ENCODE results near the gene BBS4.

BBS4 gene

DNA sequence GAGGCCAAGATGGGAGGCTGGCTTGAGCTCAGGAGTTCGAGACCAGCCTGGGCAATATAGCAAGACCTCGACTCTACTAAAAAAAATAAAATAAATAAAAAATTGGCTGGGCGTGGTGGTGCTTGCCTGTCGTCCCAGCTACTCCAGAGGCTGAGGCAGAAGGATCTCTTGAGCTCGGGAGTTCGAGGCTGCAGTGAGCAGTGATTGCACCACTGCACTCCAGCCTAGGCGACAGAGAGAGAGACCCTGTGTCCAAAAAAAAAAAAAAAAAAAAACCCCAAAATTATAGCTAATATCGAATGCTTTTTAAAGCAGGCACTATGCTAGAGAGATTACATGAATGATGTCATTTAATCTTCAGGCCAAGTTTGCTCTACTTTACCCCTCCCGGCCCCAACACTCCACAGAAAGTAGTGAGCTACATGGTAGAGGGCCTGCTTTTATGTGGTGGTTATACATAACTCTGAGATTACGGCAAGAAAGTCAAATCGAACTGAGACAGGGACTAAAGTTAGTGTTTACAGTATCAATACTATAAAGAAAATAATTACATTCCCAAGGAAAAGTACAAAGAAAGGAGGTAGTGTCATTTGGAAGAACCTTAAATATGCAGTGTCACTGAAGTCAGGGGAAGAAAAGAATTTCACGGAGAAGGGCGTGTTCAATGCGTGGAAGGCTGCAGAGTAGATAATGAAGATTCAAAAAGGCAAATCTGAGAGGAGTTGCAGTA lies 96.4 kb downstream of the BBS4 start:
- no peak for ATAC-seq
- no peak for TF ChIP-seq ZFP3 (CRISPR knock-in tag; IDR thresholded peaks at IDR 0.05)
- TF ChIP-seq, protein P1, sequence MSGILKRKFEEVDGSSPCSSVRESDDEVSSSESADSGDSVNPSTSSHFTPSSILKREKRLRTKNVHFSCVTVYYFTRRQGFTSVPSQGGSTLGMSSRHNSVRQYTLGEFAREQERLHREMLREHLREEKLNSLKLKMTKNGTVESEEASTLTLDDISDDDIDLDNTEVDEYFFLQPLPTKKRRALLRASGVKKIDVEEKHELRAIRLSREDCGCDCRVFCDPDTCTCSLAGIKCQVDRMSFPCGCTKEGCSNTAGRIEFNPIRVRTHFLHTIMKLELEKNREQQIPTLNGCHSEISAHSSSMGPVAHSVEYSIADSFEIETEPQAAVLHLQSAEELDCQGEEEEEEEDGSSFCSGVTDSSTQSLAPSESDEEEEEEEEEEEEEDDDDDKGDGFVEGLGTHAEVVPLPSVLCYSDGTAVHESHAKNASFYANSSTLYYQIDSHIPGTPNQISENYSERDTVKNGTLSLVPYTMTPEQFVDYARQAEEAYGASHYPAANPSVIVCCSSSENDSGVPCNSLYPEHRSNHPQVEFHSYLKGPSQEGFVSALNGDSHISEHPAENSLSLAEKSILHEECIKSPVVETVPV (CRISPR knock-in tag; IDR thresholded peaks at IDR 0.05), result no peak
- TF ChIP-seq TOX (CRISPR knock-in tag; IDR thresholded peaks at IDR 0.05; ENCODE audit: borderline replicate concordance), result no peak
- no peak for TF ChIP-seq ZFP30 (CRISPR knock-in tag; IDR thresholded peaks at IDR 0.05)
- no peak for TF ChIP-seq ZNF8 (CRISPR knock-in tag; IDR thresholded peaks at IDR 0.05)
- TF ChIP-seq SNAI2 (CRISPR knock-in tag; IDR thresholded peaks at IDR 0.05), result no peak
- TF ChIP-seq ARNTL (CRISPR knock-in tag; IDR thresholded peaks at IDR 0.05; ENCODE audit: borderline replicate concordance, low read depth), result no peak
- TF ChIP-seq, protein P2, sequence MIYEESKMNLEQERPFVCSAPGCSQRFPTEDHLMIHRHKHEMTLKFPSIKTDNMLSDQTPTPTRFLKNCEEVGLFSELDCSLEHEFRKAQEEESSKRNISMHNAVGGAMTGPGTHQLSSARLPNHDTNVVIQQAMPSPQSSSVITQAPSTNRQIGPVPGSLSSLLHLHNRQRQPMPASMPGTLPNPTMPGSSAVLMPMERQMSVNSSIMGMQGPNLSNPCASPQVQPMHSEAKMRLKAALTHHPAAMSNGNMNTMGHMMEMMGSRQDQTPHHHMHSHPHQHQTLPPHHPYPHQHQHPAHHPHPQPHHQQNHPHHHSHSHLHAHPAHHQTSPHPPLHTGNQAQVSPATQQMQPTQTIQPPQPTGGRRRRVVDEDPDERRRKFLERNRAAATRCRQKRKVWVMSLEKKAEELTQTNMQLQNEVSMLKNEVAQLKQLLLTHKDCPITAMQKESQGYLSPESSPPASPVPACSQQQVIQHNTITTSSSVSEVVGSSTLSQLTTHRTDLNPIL (CRISPR knock-in tag; IDR thresholded peaks at IDR 0.05; ENCODE audit: low read depth), result no peak

DNA sequence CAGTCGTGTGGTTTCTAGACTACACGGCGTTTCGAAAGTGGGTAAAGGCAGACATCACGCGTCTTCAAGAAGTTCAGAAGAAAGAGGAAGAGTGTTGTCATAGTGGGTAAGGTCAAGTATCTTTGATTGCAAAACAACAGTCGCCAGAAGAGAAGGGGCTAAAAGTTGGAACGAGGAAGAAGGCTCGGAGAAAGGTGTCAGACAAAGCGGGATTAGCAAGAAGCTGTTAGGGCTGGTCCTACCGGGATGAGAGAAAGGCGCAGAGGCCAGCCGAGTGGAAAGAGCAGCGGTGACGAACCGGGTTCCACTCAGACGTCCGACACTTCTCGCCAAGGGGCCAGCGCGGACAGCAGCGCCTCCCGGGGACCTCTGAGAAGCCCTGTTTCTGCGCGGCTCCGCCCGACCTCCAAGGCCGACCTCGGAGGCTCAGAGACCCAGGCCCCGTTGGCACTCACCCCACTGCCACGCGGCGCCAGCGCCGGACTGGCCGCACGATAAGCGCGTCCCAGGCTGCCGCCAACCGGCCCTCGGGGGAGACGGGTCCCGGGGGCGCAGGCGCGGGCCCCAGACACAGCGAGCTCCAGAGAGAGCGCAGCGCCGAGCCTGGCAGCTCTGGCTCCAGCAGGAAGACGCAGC lies 97.1 kb downstream of the BBS4 start:
- ATAC-seq, result peak; percentile 35
- TF ChIP-seq, protein P3, sequence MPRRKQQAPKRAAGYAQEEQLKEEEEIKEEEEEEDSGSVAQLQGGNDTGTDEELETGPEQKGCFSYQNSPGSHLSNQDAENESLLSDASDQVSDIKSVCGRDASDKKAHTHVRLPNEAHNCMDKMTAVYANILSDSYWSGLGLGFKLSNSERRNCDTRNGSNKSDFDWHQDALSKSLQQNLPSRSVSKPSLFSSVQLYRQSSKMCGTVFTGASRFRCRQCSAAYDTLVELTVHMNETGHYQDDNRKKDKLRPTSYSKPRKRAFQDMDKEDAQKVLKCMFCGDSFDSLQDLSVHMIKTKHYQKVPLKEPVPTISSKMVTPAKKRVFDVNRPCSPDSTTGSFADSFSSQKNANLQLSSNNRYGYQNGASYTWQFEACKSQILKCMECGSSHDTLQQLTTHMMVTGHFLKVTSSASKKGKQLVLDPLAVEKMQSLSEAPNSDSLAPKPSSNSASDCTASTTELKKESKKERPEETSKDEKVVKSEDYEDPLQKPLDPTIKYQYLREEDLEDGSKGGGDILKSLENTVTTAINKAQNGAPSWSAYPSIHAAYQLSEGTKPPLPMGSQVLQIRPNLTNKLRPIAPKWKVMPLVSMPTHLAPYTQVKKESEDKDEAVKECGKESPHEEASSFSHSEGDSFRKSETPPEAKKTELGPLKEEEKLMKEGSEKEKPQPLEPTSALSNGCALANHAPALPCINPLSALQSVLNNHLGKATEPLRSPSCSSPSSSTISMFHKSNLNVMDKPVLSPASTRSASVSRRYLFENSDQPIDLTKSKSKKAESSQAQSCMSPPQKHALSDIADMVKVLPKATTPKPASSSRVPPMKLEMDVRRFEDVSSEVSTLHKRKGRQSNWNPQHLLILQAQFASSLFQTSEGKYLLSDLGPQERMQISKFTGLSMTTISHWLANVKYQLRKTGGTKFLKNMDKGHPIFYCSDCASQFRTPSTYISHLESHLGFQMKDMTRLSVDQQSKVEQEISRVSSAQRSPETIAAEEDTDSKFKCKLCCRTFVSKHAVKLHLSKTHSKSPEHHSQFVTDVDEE (CRISPR knock-in tag; IDR thresholded peaks at IDR 0.05), result no peak
- TF ChIP-seq ZNF8 (CRISPR knock-in tag; IDR thresholded peaks at IDR 0.05) (no peak), BACH2 (CRISPR knock-in tag; IDR thresholded peaks at IDR 0.05; ENCODE audit: borderline replicate concordance) (no peak), ZFP30 (CRISPR knock-in tag; IDR thresholded peaks at IDR 0.05) (no peak), ZNF565 (CRISPR knock-in tag; conservative IDR thresholded peaks at IDR 0.05; ENCODE audit: low read depth) (no peak)
- TF ChIP-seq, protein P4, sequence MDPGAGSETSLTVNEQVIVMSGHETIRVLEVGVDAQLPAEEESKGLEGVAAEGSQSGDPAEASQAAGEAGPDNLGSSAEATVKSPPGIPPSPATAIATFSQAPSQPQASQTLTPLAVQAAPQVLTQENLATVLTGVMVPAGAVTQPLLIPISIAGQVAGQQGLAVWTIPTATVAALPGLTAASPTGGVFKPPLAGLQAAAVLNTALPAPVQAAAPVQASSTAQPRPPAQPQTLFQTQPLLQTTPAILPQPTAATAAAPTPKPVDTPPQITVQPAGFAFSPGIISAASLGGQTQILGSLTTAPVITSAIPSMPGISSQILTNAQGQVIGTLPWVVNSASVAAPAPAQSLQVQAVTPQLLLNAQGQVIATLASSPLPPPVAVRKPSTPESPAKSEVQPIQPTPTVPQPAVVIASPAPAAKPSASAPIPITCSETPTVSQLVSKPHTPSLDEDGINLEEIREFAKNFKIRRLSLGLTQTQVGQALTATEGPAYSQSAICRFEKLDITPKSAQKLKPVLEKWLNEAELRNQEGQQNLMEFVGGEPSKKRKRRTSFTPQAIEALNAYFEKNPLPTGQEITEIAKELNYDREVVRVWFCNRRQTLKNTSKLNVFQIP (CRISPR knock-in tag; IDR thresholded peaks at IDR 0.05; ENCODE audit: borderline replicate concordance, low read depth), result no peak

DNA sequence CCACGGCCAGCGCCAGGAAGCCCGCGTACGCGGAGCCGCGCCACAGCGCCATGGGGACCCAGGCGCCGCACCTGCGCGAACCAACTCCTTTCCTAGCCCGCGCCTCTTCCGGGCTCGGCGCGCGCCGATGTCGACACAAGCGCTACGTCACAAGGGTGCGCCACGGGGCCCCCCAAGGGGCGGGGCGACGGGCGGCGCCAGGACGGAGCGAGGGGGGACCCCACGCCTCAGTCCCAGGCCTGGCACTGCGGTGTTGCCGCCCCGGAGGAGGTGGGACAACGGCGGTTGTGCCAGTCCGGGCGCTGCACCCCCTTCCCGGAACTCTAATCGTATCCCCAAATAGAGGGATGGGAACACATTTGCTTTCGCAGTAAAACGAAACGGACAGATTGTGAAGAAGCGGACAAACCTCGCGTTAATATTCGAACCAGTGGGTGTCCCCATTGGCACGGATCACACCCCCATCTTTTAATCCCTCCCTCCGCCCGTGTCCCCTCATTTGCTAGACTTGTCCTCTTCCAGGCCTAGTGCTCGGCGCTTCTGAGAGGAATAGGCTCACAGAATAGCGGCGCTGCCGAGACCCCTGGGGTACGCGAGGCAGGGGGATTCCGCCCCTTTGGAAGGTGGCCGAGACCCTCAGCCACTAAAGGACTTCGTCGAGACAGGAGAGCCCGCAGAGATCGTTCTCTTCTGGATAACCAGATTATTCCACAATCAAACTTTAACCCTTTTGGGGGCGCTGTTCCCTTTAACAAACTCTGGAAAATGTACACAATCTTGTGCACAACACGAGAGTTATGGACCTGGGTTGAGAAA lies 97.8 kb downstream of the BBS4 start, which contains the start of gene ADPGK:
TSS of gene ADPGK (minus strand) at position 119 of the 816 bp plus-strand sequence. CDS start at position 52, 67 bp downstream.
- TF ChIP-seq, protein P5, sequence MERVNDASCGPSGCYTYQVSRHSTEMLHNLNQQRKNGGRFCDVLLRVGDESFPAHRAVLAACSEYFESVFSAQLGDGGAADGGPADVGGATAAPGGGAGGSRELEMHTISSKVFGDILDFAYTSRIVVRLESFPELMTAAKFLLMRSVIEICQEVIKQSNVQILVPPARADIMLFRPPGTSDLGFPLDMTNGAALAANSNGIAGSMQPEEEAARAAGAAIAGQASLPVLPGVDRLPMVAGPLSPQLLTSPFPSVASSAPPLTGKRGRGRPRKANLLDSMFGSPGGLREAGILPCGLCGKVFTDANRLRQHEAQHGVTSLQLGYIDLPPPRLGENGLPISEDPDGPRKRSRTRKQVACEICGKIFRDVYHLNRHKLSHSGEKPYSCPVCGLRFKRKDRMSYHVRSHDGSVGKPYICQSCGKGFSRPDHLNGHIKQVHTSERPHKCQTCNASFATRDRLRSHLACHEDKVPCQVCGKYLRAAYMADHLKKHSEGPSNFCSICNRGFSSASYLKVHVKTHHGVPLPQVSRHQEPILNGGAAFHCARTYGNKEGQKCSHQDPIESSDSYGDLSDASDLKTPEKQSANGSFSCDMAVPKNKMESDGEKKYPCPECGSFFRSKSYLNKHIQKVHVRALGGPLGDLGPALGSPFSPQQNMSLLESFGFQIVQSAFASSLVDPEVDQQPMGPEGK (CRISPR knock-in tag; IDR thresholded peaks at IDR 0.05; ENCODE audit: borderline replicate concordance), result peak; percentile 32; the same call in 1 of the 2 replicates
- no peak for TF ChIP-seq ARNTL (CRISPR knock-in tag; IDR thresholded peaks at IDR 0.05; ENCODE audit: borderline replicate concordance, low read depth)
- ATAC-seq, result peak; percentile 95

DNA sequence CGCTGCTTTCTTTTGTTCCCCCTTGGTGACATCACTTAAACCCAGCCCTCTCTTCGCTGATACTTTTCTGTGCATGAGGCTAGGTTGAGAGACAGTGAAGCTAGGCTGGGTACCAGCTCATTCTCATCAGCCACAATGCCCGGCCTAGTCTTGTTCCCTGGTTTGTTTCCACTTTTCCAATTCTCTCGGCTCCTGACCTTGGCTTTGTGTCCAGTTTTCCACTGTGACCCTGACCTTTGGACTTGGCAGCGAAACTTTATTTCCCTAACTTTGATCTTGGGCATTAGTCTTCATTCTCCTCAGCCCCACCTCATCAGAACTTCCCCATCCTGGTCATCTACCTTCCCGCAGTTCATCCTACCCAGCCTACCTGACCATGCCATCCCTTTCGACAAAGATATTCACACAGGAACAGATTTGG lies 98.5 kb downstream of the BBS4 start:
- TF ChIP-seq SNAI2 (CRISPR knock-in tag; IDR thresholded peaks at IDR 0.05) (no peak), CSDC2 (CRISPR knock-in tag; IDR thresholded peaks at IDR 0.05) (no peak), TOX (CRISPR knock-in tag; IDR thresholded peaks at IDR 0.05; ENCODE audit: borderline replicate concordance) (no peak), ARNTL (CRISPR knock-in tag; IDR thresholded peaks at IDR 0.05; ENCODE audit: borderline replicate concordance, low read depth) (no peak), ESRRG (CRISPR knock-in tag; IDR thresholded peaks at IDR 0.05) (no peak), ZFP3 (CRISPR knock-in tag; IDR thresholded peaks at IDR 0.05) (no peak), ZNF70 (CRISPR knock-in tag; IDR thresholded peaks at IDR 0.05) (no peak), GLIS3 (CRISPR knock-in tag; IDR thresholded peaks at IDR 0.05) (no peak)
- TF ChIP-seq, protein P5 (CRISPR knock-in tag; IDR thresholded peaks at IDR 0.05; ENCODE audit: borderline replicate concordance), result no peak
- no peak for ATAC-seq

Measured in SK-N-SH treated with all-trans-retinoic acid at 6 μM for 48 hours (cell line).